SK-N-SH (cell line): ENCODE data around the gene ARHGDIG. TPM values are rescaled to one million over a fixed set of nuclear protein-coding genes. Genes with fewer than 3 reads are reported as not detected.

ENCODE experiments used
- CTCF ChIA-PET: fragments of 300-600, 350-600 bp; formaldehyde crosslinking; extraction: SDS; loops from one replicate; lab custom pipeline; 2021; lab: Yijun Ruan, JAX
- POLR2A ChIA-PET: fragments of 350-600 bp; sonication (Branson Sonifier 250); formaldehyde crosslinking; extraction: SDS; loops from one replicate; lab custom pipeline; 2020; ENCODE audit warnings: antibody characterized with exemption, inconsistent platforms; lab: Yijun Ruan, JAX
- DNase-seq: peaks from one replicate; pipeline ENCODE4 v3.0.0; 2012
- H2AFZ ChIP-seq: fragments of 200-600 bp; sonication (generic); 2 replicates; pipeline ENCODE4 v1.8.1; 2016; ENCODE audit warnings: antibody characterized with exemption, mild to moderate bottlenecking, low read depth
- H3F3A ChIP-seq: fragments of 200-600 bp; sonication (generic); replicated peaks from 2 replicates; pipeline ENCODE3; 2016; ENCODE audit warnings: antibody characterized with exemption, mild to moderate bottlenecking; ENCODE audit not compliant: insufficient read depth
- H3K27ac ChIP-seq, 2 experiments: fragments of 200-500 bp in 1 of 2; fragments of 200-600 bp in 1 of 2; sonication (Bioruptor generic) in 1 of 2; sonication (generic), shearing (Covaris generic) in 1 of 2; 2 replicates each; pipeline versions ENCODE4 v1.5.1 to v1.6.1; 2014 to 2016; ENCODE audit warnings: low read depth in 2 of 2, inconsistent platforms in 1 of 2, low read length in 1 of 2, mild to moderate bottlenecking in 1 of 2, mixed read lengths in 1 of 2
- H3K27me3 ChIP-seq: fragments of 200-600 bp; sonication (generic), shearing (Covaris generic); 2 replicates; pipeline ENCODE4 v1.6.1; 2016; ENCODE audit warnings: mixed run types; ENCODE audit not compliant: insufficient read depth
- H3K36me3 ChIP-seq, 2 experiments: fragments of 200-500 bp in 1 of 2; fragments of 200-600 bp in 1 of 2; sonication (Bioruptor generic) in 1 of 2; sonication (generic) in 1 of 2; replicated peaks in 1 of 2; 2 replicates each; pipeline versions ENCODE3 to v1.5.1; 2014 to 2016; ENCODE audit warnings: low read length in 1 of 2, mild to moderate bottlenecking in 1 of 2; ENCODE audit not compliant: insufficient read depth in 2 of 2, control insufficient read depth in 1 of 2
- H3K4me1 ChIP-seq, 2 experiments: fragments of 200-500 bp in 1 of 2; fragments of 200-600 bp in 1 of 2; sonication (Bioruptor generic) in 1 of 2; sonication (generic), shearing (Covaris generic) in 1 of 2; 2 replicates each; pipeline versions ENCODE4 v1.5.1 to v1.6.1; 2014 to 2016; ENCODE audit warnings: low read depth in 1 of 2, low read length in 1 of 2, mixed run types in 1 of 2; ENCODE audit not compliant: insufficient read depth in 2 of 2, control insufficient read depth in 1 of 2
- H3K4me2 ChIP-seq: fragments of 200-600 bp; sonication (generic), shearing (Covaris generic); 2 replicates; pipeline ENCODE4 v1.6.1; 2017; ENCODE audit warnings: mixed run types
- H3K4me3 ChIP-seq, 2 experiments: fragments of 200-500 bp in 1 of 2; fragments of 200-600 bp in 1 of 2; sonication (Bioruptor generic) in 1 of 2; sonication (generic), shearing (Covaris generic) in 1 of 2; 2 replicates each; pipeline versions ENCODE4 v1.5.1 to v1.8.1; 2014 to 2016; ENCODE audit warnings: low read depth in 2 of 2, inconsistent platforms in 1 of 2, low read length in 1 of 2, mild to moderate bottlenecking in 1 of 2, mixed read lengths in 1 of 2, moderate library complexity in 1 of 2
- H3K79me2 ChIP-seq: fragments of 200-600 bp; sonication (generic); 2 replicates; pipeline ENCODE4 v1.8.1; 2017; ENCODE audit warnings: mild to moderate bottlenecking; ENCODE audit not compliant: insufficient read depth
- H3K9ac ChIP-seq: fragments of 200-600 bp; sonication (generic); 2 replicates; pipeline ENCODE4 v1.6.1; 2017; ENCODE audit warnings: mixed run types
- H3K9me2 ChIP-seq: fragments of 200-600 bp; sonication (generic); 2 replicates; pipeline ENCODE4 v1.6.1; 2017; ENCODE audit warnings: mixed run types
- H3K9me3 ChIP-seq: fragments of 200-600 bp; sonication (generic); 2 replicates; pipeline ENCODE4 v1.6.1; 2017; ENCODE audit warnings: mixed run types, mild to moderate bottlenecking, moderate library complexity
- H4K20me1 ChIP-seq: fragments of 200-600 bp; sonication (generic); 2 replicates; pipeline ENCODE4 v1.6.1; 2017; ENCODE audit warnings: mild to moderate bottlenecking, mixed run types; ENCODE audit not compliant: insufficient read depth
- CTCF ChIP-seq: fragments of 200-600 bp; sonication (generic); IDR thresholded peaks from 2 replicates; pipeline ENCODE4 v1.6.1; 2017; ENCODE audit warnings: antibody characterized with exemption, mild to moderate bottlenecking, moderate library complexity
- EP300 ChIP-seq, 2 experiments: IDR thresholded peaks; 2 replicates each; pipeline versions ENCODE4 v1.4.0 to v1.6.1; 2012; ENCODE audit warnings: borderline replicate concordance in 1 of 2, low read depth in 1 of 2, low read length in 1 of 2
- EZH2phosphoT487 ChIP-seq: fragments of 200-600 bp; sonication (generic); IDR thresholded peaks from 2 replicates; pipeline ENCODE4 v1.6.1; 2017; ENCODE audit warnings: low read depth, mixed run types, mild to moderate bottlenecking, antibody characterized with exemption, moderate library complexity, borderline replicate concordance
- FOXM1 ChIP-seq: IDR thresholded peaks from 2 replicates; pipeline ENCODE4 v1.4.0; 2012; ENCODE audit warnings: low read depth, mild to moderate bottlenecking
- MAX ChIP-seq: IDR thresholded peaks from 2 replicates; pipeline ENCODE4 v1.4.0; 2012; ENCODE audit warnings: low read depth
- MEF2A ChIP-seq: IDR thresholded peaks from 2 replicates; pipeline ENCODE4 v1.4.0; 2012; ENCODE audit warnings: low read depth, borderline replicate concordance
- MXI1 ChIP-seq: IDR thresholded peaks from 2 replicates; pipeline ENCODE4 v1.6.1; 2012; ENCODE audit warnings: mild to moderate bottlenecking, low read depth, low read length, improper control_type of control experiment
- NRF1 ChIP-seq: IDR thresholded peaks from 2 replicates; pipeline ENCODE4 v1.6.1; 2012; ENCODE audit warnings: low read depth, mild to moderate bottlenecking, low read length
- PBX3 ChIP-seq: IDR thresholded peaks from 2 replicates; pipeline ENCODE4; 2012
- RFX5 ChIP-seq: IDR thresholded peaks from 2 replicates; pipeline ENCODE4 v1.6.1; 2012; ENCODE audit warnings: mild to moderate bottlenecking, improper control_type of control experiment, low read length
- SMC3 ChIP-seq: IDR thresholded peaks from 2 replicates; pipeline ENCODE4 v1.6.1; 2012; ENCODE audit warnings: low read depth, low read length, improper control_type of control experiment
- WGBS: methylation state at CpG from one replicate; pipeline ENCODE4 v1.1.6; 2017; ENCODE audit warnings: low lambda C conversion rate; 5-methylcytosine and 5-hydroxymethylcytosine counted together
- polyA plus RNA-seq, 3 experiments: library from polyadenylated mRNA; depleted of rRNA; stranded (reverse); fragments of >200 nt; gene quantifications; 2 replicates each; pipeline ENCODE4 v1.2.3, GENCODE V29; 2012
- TF ChIP-seq, protein P1 (sequence below): fragments of 150-350 bp; IDR thresholded peaks from 2 replicates; pipeline ENCODE4 v1.6.1; 2016; ENCODE audit warnings: mild to moderate bottlenecking, low read depth, low read length

Gene ARHGDIG
- polyA plus RNA-seq, 1 of the 3 experiments (the other 2 are of a cell fraction) = 4.8 TPM

- Histone ChIP-seq H2AFZ (no peak overlapping the region), H3F3A (no peaks in the 10 kb centered on the region), H3K27me3 (no peaks in the 10 kb centered on the region), H3K9ac (no peak overlapping the region), H3K9me3 (no peaks in the 10 kb centered on the region), H3K36me3 (no peaks in the 10 kb centered on the region), H3K79me2 (no peaks in the 10 kb centered on the region), H3K4me1 (peaks cover 0 to 10% of the 10 kb centered on the region in 2 experiments; a peak in 1 of 4 replicates), H4K20me1 (no peaks in the 10 kb centered on the region), H3K27ac (no peak overlapping the region), H3K9me2 (no peaks in the 10 kb centered on the region), H3K4me3 (no peak overlapping the region), H3K4me2 (no peak overlapping the region)
- DNase-seq = no peak
- WGBS = 70% methylated on average over 8 of the region's 30 CpGs
- POLR2A ChIA-PET = no interaction called here
- CTCF ChIA-PET = interaction anchor here (0.7 to 1.4 kb wide), 3 partner anchors 24 to 93 kb away, joined by 3 to 4 read pairs (median 3); partner anchors contain the start of gene HBQ1
- no peak for TF ChIP-seq MXI1
- no peak for TF ChIP-seq NRF1
- no peak for TF ChIP-seq SMC3
- no peak for TF ChIP-seq MEF2A
- TF ChIP-seq, protein P1, sequence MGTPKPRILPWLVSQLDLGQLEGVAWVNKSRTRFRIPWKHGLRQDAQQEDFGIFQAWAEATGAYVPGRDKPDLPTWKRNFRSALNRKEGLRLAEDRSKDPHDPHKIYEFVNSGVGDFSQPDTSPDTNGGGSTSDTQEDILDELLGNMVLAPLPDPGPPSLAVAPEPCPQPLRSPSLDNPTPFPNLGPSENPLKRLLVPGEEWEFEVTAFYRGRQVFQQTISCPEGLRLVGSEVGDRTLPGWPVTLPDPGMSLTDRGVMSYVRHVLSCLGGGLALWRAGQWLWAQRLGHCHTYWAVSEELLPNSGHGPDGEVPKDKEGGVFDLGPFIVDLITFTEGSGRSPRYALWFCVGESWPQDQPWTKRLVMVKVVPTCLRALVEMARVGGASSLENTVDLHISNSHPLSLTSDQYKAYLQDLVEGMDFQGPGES = no peak
- no peak for TF ChIP-seq EP300 (IDR thresholded peaks at IDR 0.05; ENCODE audit: borderline replicate concordance in 1 of 2, low read depth in 1 of 2, low read length in 1 of 2)
- no peak for TF ChIP-seq RFX5
- no peak for TF ChIP-seq FOXM1
- no peak for TF ChIP-seq MAX
- no peak for TF ChIP-seq EZH2phosphoT487
- TF ChIP-seq CTCF = no peak
- TF ChIP-seq PBX3 = no peak
Measured at GRCh38 chr16:273547-274421, 6.6 kb upstream of the ARHGDIG start.
